ENCODE results near the gene ZNG1A.
"Not testable (repeated sequence)": the region's sequence is repeated elsewhere in the genome, so short reads cannot be mapped to it uniquely, and the experiment has no call there.

The ZNG1A gene

GRCh38 chr9:116239-117077, 62.4 kb downstream of the ZNG1A start:
- no CpG with 5 or more reads among the region's 41 CpGs for WGBS (ENCODE audit: extremely low coverage, insufficient coverage, low lambda C conversion rate)
- H3K18ac ChIP-seq (ENCODE audit: low read length); H3K27ac ChIP-seq (ENCODE audit: low read depth, low read length); H3K56ac ChIP-seq (ENCODE audit: low read length); H3K9ac ChIP-seq (ENCODE audit: low read length); H3K4me1 ChIP-seq (ENCODE audit: control insufficient read depth, low read depth, low read length); H2BK120ac ChIP-seq (ENCODE audit: low read depth, low read length); H3K4me2 ChIP-seq (ENCODE audit: low read length); H3K4me3 ChIP-seq (ENCODE audit: low read length); DNase-seq; H2AK5ac ChIP-seq (ENCODE audit: low read length); H3K79me2 ChIP-seq (ENCODE audit: control insufficient read depth, insufficient read depth, low read length); H2BK5ac ChIP-seq (ENCODE audit: low read length); H2BK15ac ChIP-seq (replicated peaks; ENCODE audit: low read depth); H3K79me1 ChIP-seq (ENCODE audit: low read length); H3K36me3 ChIP-seq (ENCODE audit: control insufficient read depth, insufficient read depth, low read length); H3K4ac ChIP-seq (ENCODE audit: low read depth, low read length); H3K23ac ChIP-seq (ENCODE audit: low read length); H4K5ac ChIP-seq (ENCODE audit: low read length); H4K8ac ChIP-seq (ENCODE audit: low read depth, low read length): not testable (repeated sequence)
- peaks cover 21% of the 10 kb centered on the region for H3K27me3 ChIP-seq (ENCODE audit: insufficient read depth, low read length, poor library complexity)

- H3K79me1 ChIP-seq (ENCODE audit: low read length); H3K4me2 ChIP-seq (ENCODE audit: low read length); H2BK5ac ChIP-seq (ENCODE audit: low read length); H3K4me1 ChIP-seq (ENCODE audit: control insufficient read depth, low read depth, low read length); H3K36me3 ChIP-seq (ENCODE audit: control insufficient read depth, insufficient read depth, low read length); H3K18ac ChIP-seq (ENCODE audit: low read length); H4K5ac ChIP-seq (ENCODE audit: low read length); H3K27ac ChIP-seq (ENCODE audit: low read depth, low read length); H2AK5ac ChIP-seq (ENCODE audit: low read length); H3K4me3 ChIP-seq (ENCODE audit: low read length); H3K9ac ChIP-seq (ENCODE audit: low read length); H3K4ac ChIP-seq (ENCODE audit: low read depth, low read length); H3K23ac ChIP-seq (ENCODE audit: low read length); DNase-seq; H4K8ac ChIP-seq (ENCODE audit: low read depth, low read length); H2BK120ac ChIP-seq (ENCODE audit: low read depth, low read length); H2BK15ac ChIP-seq (replicated peaks; ENCODE audit: low read depth); H3K56ac ChIP-seq (ENCODE audit: low read length); H3K79me2 ChIP-seq (ENCODE audit: control insufficient read depth, insufficient read depth, low read length): not testable (repeated sequence)
- peaks cover 21% of the 10 kb centered on the region for H3K27me3 ChIP-seq (ENCODE audit: insufficient read depth, low read length, poor library complexity)
- whole genome bisulfite sequencing (ENCODE audit: extremely low coverage, insufficient coverage, low lambda C conversion rate), result no CpG with 5 or more reads among the region's 11 CpGs
Observed at GRCh38 chr9:115118-115451, 63.8 kb downstream of the ZNG1A start.

DNA sequence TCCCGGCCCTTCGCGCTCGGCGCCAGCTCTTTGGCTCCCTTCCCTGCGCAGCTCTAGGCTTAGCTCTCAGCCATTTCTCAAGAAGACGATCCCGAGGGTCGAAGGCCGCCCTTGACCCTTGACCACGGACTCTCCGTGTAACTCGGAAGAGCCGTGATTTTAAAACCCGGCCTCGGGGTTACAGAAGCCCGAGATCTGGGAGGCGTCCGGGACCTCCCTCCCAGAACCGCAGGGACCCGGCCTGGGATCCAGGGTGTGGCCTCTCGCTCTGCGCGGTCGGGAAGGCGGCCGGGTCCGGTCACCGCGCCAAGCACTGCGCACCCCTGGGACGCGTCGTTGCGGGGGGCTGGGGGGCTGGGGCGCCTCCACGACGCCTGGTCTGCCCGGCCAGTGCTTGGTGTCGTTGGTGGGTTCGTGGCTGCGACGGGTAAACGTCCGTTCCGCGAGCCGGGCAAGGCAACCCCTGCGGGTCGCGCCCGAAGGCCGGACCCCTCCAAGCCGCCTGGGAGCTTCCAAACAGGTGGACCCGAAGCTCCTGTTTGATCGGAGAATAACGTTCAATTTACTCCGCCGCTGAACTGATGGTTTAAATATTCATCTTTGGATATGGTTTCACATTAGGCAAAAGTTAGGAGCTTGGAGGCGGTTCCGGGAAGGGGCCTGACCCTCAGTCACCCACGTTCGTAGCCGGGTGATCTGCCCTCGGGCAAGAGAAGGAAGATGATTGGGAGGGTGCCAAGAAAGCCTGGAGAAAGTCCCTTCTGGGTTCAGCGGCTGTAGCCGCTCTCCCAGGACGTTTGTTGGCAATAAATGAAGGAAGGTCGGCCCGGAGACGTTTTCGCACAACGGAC, 64.4 kb downstream of the ZNG1A start:
- not testable (repeated sequence) for H3K9ac ChIP-seq (ENCODE audit: low read length); H2BK120ac ChIP-seq (ENCODE audit: low read depth, low read length); DNase-seq; H3K27ac ChIP-seq (ENCODE audit: low read depth, low read length); H3K79me1 ChIP-seq (ENCODE audit: low read length); H4K8ac ChIP-seq (ENCODE audit: low read depth, low read length); H3K4me3 ChIP-seq (ENCODE audit: low read length); H3K36me3 ChIP-seq (ENCODE audit: control insufficient read depth, insufficient read depth, low read length); H3K4ac ChIP-seq (ENCODE audit: low read depth, low read length); H3K4me1 ChIP-seq (ENCODE audit: control insufficient read depth, low read depth, low read length); H3K23ac ChIP-seq (ENCODE audit: low read length); H3K79me2 ChIP-seq (ENCODE audit: control insufficient read depth, insufficient read depth, low read length); H2BK5ac ChIP-seq (ENCODE audit: low read length); H4K5ac ChIP-seq (ENCODE audit: low read length); H2BK15ac ChIP-seq (replicated peaks; ENCODE audit: low read depth); H3K18ac ChIP-seq (ENCODE audit: low read length); H2AK5ac ChIP-seq (ENCODE audit: low read length)
- Histone ChIP-seq H3K4me2 (ENCODE audit: low read length) (peak overlapping the region; percentile 13), H3K56ac (ENCODE audit: low read length) (peak overlapping the region; percentile 42), H3K27me3 (ENCODE audit: insufficient read depth, low read length, poor library complexity) (peaks cover 21% of the 10 kb centered on the region)
- WGBS (ENCODE audit: extremely low coverage, insufficient coverage, low lambda C conversion rate), result no CpG with 5 or more reads among the region's 73 CpGs

DNA sequence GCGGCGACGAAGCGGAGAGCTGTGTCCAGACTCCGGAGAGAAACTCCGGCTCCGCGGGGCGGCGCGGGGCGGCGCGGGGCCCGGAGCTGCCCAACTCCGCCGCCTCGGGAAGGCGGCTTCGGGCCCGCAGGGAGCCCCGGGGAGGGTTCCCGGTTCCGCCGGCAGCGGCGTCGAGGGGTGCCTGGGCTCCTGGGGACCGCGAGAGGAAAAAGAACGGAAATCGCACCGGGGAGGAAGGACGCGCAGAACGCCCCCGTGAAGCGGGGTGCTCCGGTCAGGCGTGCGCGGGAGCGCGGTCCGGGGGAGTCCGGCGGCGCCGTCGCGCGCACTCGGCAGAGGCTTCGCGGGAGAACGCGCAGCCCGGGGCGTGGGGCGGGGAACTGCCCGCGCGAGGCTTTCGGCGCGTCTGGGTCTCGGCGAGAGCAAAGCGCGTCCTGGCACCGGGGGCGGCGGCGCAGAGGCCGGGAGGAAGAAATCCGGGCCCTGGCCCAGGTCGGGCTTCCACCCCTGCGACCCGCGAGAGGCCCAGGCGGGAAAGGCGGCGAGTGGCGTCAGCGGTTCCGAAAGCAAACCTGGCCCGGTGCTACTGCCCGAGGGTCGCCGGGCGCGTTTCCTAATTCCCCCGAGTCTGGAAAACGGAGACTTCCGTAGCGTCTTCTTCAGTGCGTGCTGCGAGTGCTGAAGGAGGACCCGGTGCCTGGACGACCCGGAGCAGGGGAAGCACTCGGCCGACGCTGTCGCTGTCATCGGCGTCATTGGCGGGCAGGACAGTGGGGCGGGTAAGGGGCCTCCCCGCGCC, 65.2 kb downstream of the ZNG1A start:
- Histone ChIP-seq H3K27me3 (ENCODE audit: insufficient read depth, low read length, poor library complexity) (peaks cover 21% of the 10 kb centered on the region), H3K4me3 (ENCODE audit: low read length) (peak overlapping the region; percentile 33), H3K56ac (ENCODE audit: low read length) (peak overlapping the region; percentile 34), H3K4me2 (ENCODE audit: low read length) (peak overlapping the region; percentile 56), H3K9ac (ENCODE audit: low read length) (peak overlapping the region; percentile 40)
- H2BK15ac ChIP-seq (replicated peaks; ENCODE audit: low read depth); H2BK120ac ChIP-seq (ENCODE audit: low read depth, low read length); H3K4ac ChIP-seq (ENCODE audit: low read depth, low read length); H3K27ac ChIP-seq (ENCODE audit: low read depth, low read length); H2AK5ac ChIP-seq (ENCODE audit: low read length); H4K8ac ChIP-seq (ENCODE audit: low read depth, low read length); H4K5ac ChIP-seq (ENCODE audit: low read length); H3K4me1 ChIP-seq (ENCODE audit: control insufficient read depth, low read depth, low read length); H3K18ac ChIP-seq (ENCODE audit: low read length); H2BK5ac ChIP-seq (ENCODE audit: low read length); H3K36me3 ChIP-seq (ENCODE audit: control insufficient read depth, insufficient read depth, low read length); H3K23ac ChIP-seq (ENCODE audit: low read length); H3K79me1 ChIP-seq (ENCODE audit: low read length); H3K79me2 ChIP-seq (ENCODE audit: control insufficient read depth, insufficient read depth, low read length): not testable (repeated sequence)
- peak; percentile 76 for DNase-seq
- no CpG with 5 or more reads among the region's 111 CpGs for WGBS (ENCODE audit: extremely low coverage, insufficient coverage, low lambda C conversion rate)

DNA sequence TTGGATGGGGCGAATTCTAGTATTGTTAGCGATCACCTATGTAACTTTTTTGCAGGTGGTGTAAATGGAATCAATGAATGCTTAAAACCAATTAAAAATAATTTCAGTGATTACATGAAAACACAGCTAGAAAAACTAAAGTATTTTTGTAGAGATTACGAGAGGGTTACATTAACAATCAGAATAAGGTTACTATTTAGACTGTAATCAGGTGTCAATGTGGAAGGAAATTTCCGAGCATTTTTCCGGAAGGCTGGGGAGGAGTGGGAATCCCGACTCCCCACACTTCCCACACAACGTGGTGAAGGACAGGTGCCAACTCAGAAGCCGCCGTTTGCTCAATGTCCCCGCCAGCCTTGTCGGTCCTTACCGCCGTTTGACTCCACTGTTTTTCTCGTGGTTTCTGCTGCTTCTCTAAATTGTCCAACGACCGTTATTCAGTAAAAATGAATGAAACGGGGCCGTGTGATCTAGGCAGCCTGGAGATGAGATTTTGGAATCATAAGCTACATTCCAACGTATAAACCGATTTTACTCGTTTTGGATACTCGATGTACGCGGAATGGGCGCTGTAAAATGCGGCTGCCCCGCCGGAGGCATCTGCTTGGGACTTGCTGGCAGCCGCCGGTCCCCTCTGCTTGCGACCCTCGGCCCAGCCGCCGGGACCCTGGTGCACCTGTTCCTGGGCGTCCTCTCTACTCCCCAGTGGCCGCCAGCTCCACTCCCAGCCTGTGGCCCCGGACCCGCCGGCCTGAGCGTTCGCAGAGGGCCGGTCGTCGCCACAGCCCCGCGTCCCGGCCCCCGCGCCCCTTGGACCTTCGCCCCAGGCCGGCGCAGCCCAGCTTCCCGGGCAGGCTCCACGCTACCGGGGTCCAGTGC, 66.0 kb downstream of the ZNG1A start:
- H2AK5ac ChIP-seq (ENCODE audit: low read length); H3K4ac ChIP-seq (ENCODE audit: low read depth, low read length); H3K23ac ChIP-seq (ENCODE audit: low read length); H3K18ac ChIP-seq (ENCODE audit: low read length); H4K5ac ChIP-seq (ENCODE audit: low read length); H3K4me1 ChIP-seq (ENCODE audit: control insufficient read depth, low read depth, low read length); H4K8ac ChIP-seq (ENCODE audit: low read depth, low read length); DNase-seq; H3K4me3 ChIP-seq (ENCODE audit: low read length); H2BK120ac ChIP-seq (ENCODE audit: low read depth, low read length); H3K9ac ChIP-seq (ENCODE audit: low read length); H3K79me2 ChIP-seq (ENCODE audit: control insufficient read depth, insufficient read depth, low read length); H3K36me3 ChIP-seq (ENCODE audit: control insufficient read depth, insufficient read depth, low read length); H3K27ac ChIP-seq (ENCODE audit: low read depth, low read length); H2BK15ac ChIP-seq (replicated peaks; ENCODE audit: low read depth); H3K79me1 ChIP-seq (ENCODE audit: low read length); H3K4me2 ChIP-seq (ENCODE audit: low read length); H2BK5ac ChIP-seq (ENCODE audit: low read length): not testable (repeated sequence)
- peak overlapping the region; percentile 3 for H3K56ac ChIP-seq (ENCODE audit: low read length)
- peaks cover 21% of the 10 kb centered on the region for H3K27me3 ChIP-seq (ENCODE audit: insufficient read depth, low read length, poor library complexity)
- no CpG with 5 or more reads among the region's 55 CpGs for WGBS (ENCODE audit: extremely low coverage, insufficient coverage, low lambda C conversion rate)
